Forelimb muscle (tissue), 1 donor: Measurements from ENCODE around the gene IFT20. TPM values are rescaled to one million over a fixed set of nuclear protein-coding genes. Genes with fewer than 3 reads are reported as not detected.

Experiments used
- DNase-seq: peaks from one replicate; pipeline ENCODE4 v3.0.0-alpha.2; 2013; ENCODE audit warnings: low read depth
- polyA plus RNA-seq: library from polyadenylated mRNA; unstranded; fragments of 120-200 nt; gene quantifications from one replicate; pipeline ENCODE4 v1.2.1, GENCODE V29; 2013; ENCODE audit not compliant: insufficient read length

Gene IFT20
- polyA plus RNA-seq, 1 donor = 30.9 TPM

GRCh38 chr17:28335959-28336871, 943 bp upstream of the IFT20 start:
- DNase-seq = peak; percentile 36

GRCh38 chr17:28334666-28335200, 539 bp downstream of the IFT20 start:
- no peak for DNase-seq

- DNase-seq = no peak
Observed at GRCh38 chr17:28334171-28334570, 1.1 kb downstream of the IFT20 start.

- no peak for DNase-seq
Observed at GRCh38 chr17:28333083-28333746, 2.1 kb downstream of the IFT20 start.

GRCh38 chr17:28331891-28332420, 3.3 kb downstream of the IFT20 start:
- no peak for DNase-seq

- no peak for DNase-seq
Observed at GRCh38 chr17:28330671-28331070, 4.6 kb downstream of the IFT20 start.

- DNase-seq = no peak
Observed at GRCh38 chr17:28328325-28328724, 6.9 kb downstream of the IFT20 start.

GRCh38 chr17:28327709-28328108, 7.6 kb downstream of the IFT20 start:
- no peak for DNase-seq

GRCh38 chr17:28327031-28327607, 8.2 kb downstream of the IFT20 start:
- DNase-seq = no peak

GRCh38 chr17:28326114-28326513, 9.2 kb downstream of the IFT20 start:
- DNase-seq = no peak

- DNase-seq = no peak
Observed at GRCh38 chr17:28325211-28325610, 10.1 kb downstream of the IFT20 start.

GRCh38 chr17:28324781-28325180, 10.5 kb downstream of the IFT20 start:
- no peak for DNase-seq

GRCh38 chr17:28324267-28324745, 11.0 kb downstream of the IFT20 start:
- no peak for DNase-seq

GRCh38 chr17:28320215-28321061, 14.8 kb downstream of the IFT20 start:
- DNase-seq = no peak

GRCh38 chr17:28319598-28319935, 15.7 kb downstream of the IFT20 start:
- DNase-seq = no peak

GRCh38 chr17:28318759-28319597, 16.3 kb downstream of the IFT20 start, which contains the start of gene TMEM97:
Gene TMEM97, plus strand, starts transcription at chr17:28319200. Its CDS starts 40 bp downstream, at chr17:28319240.
- DNase-seq = peak; percentile 86

GRCh38 chr17:28317966-28318758, 17.1 kb downstream of the IFT20 start:
- DNase-seq = no peak

- DNase-seq = no peak
Observed at GRCh38 chr17:28317099-28317965, 17.9 kb downstream of the IFT20 start.
